GM23248 (cell line): Measurements from ENCODE around the gene RAI1. TPM values are rescaled to one million over a fixed set of nuclear protein-coding genes. Genes with fewer than 3 reads are reported as not detected.

Experiments
- DNase-seq: peaks from one replicate; pipeline ENCODE4 v3.0.0-alpha.2; 2015
- H2AFZ ChIP-seq: fragments of 200-600 bp; sonication (generic); 2 replicates; pipeline ENCODE4 v1.6.1; 2016; ENCODE audit warnings: antibody characterized with exemption
- H3F3A ChIP-seq: fragments of 200-600 bp; sonication (generic); 2 replicates; pipeline ENCODE4 v1.6.1; 2016; ENCODE audit warnings: mild to moderate bottlenecking, antibody characterized with exemption, mixed run types; ENCODE audit not compliant: insufficient read depth
- H3K27ac ChIP-seq: fragments of 200-600 bp; sonication (generic); 2 replicates; pipeline ENCODE4 v1.5.1; 2016; ENCODE audit warnings: mild to moderate bottlenecking
- H3K27me3 ChIP-seq: fragments of 200-600 bp; sonication (generic); replicated peaks from 2 replicates; pipeline ENCODE4 v1.6.1; 2016; ENCODE audit warnings: mild to moderate bottlenecking; ENCODE audit not compliant: insufficient read depth
- H3K36me3 ChIP-seq: fragments of 200-600 bp; sonication (generic); 2 replicates; pipeline ENCODE4 v1.6.1; 2016; ENCODE audit warnings: low read depth, mild to moderate bottlenecking
- H3K4me1 ChIP-seq: fragments of 200-600 bp; sonication (generic); 2 replicates; pipeline ENCODE4 v1.6.1; 2016; ENCODE audit warnings: mild to moderate bottlenecking; ENCODE audit not compliant: insufficient read depth
- H3K4me2 ChIP-seq: fragments of 200-600 bp; sonication (generic); one replicate; pipeline ENCODE4 v1.6.1; 2016; ENCODE audit warnings: mild to moderate bottlenecking; ENCODE audit not compliant: unreplicated experiment
- H3K4me3 ChIP-seq: fragments of 200-600 bp; sonication (generic); 2 replicates; pipeline ENCODE4 v1.5.1; 2016; ENCODE audit warnings: mild to moderate bottlenecking
- H3K79me2 ChIP-seq: fragments of 200-600 bp; sonication (generic); 2 replicates; pipeline ENCODE4 v1.6.1; 2016; ENCODE audit warnings: mild to moderate bottlenecking; ENCODE audit not compliant: insufficient read depth
- H3K9ac ChIP-seq: fragments of 200-600 bp; sonication (generic); 2 replicates; pipeline ENCODE4 v1.6.1; 2016; ENCODE audit warnings: mild to moderate bottlenecking
- H3K9me2 ChIP-seq: fragments of 200-600 bp; sonication (generic); 2 replicates; pipeline ENCODE4 v1.6.1; 2016; ENCODE audit warnings: mixed run types, mild to moderate bottlenecking, moderate library complexity; ENCODE audit not compliant: insufficient read depth
- H3K9me3 ChIP-seq: fragments of 200-600 bp; sonication (generic); one replicate; pipeline ENCODE4 v1.6.1; 2017; ENCODE audit warnings: low read depth
- H4K20me1 ChIP-seq: fragments of 200-600 bp; sonication (generic); 2 replicates; pipeline ENCODE4 v1.6.0; 2016; ENCODE audit not compliant: insufficient read depth
- EZH2 ChIP-seq: fragments of 200-600 bp; sonication (generic); IDR thresholded peaks from 2 replicates; pipeline ENCODE4 v1.6.1; 2018; ENCODE audit warnings: antibody characterized with exemption, mild to moderate bottlenecking; ENCODE audit not compliant: insufficient read depth, poor library complexity, severe bottlenecking
- EZH2phosphoT487 ChIP-seq: fragments of 200-600 bp; sonication (generic); IDR thresholded peaks from 2 replicates; pipeline ENCODE4 v1.6.1; 2018; ENCODE audit warnings: antibody characterized with exemption, moderate library complexity, mild to moderate bottlenecking, low read depth; ENCODE audit not compliant: insufficient read depth
- WGBS, 2 experiments: methylation state at CpG; one replicate each; pipeline ENCODE4 v1.1.6; 2015 to 2017; ENCODE audit warnings: low lambda C conversion rate in 2 of 2, low coverage in 1 of 2; ENCODE audit errors: missing lambda C conversion rate in 2 of 2; 5-methylcytosine and 5-hydroxymethylcytosine counted together
- in situ Hi-C: fragments of 300-500 bp; cut with MboI; formaldehyde crosslinking; loops from 2 replicates; pipeline ENCODE4 v1.15.0; 2020
- polyA plus RNA-seq: library from polyadenylated mRNA; unstranded; fragments of >200 nt; fragmentation: Nextera tagmentation; extraction: Ambion mirVana; gene quantifications from 2 replicates; pipeline ENCODE4 v1.2.1, GENCODE V29; 2016
- total RNA-seq: library from RNA; depleted of rRNA; stranded (reverse); fragments of >200 nt; shearing (Covaris generic); gene quantifications from 2 replicates; pipeline ENCODE4 v1.2.3, GENCODE V29; 2014

RAI1 gene
- total and polyA plus RNA-seq, 2 experiments from 2014 or later, result 5.2 to 9.1 TPM

DNA sequence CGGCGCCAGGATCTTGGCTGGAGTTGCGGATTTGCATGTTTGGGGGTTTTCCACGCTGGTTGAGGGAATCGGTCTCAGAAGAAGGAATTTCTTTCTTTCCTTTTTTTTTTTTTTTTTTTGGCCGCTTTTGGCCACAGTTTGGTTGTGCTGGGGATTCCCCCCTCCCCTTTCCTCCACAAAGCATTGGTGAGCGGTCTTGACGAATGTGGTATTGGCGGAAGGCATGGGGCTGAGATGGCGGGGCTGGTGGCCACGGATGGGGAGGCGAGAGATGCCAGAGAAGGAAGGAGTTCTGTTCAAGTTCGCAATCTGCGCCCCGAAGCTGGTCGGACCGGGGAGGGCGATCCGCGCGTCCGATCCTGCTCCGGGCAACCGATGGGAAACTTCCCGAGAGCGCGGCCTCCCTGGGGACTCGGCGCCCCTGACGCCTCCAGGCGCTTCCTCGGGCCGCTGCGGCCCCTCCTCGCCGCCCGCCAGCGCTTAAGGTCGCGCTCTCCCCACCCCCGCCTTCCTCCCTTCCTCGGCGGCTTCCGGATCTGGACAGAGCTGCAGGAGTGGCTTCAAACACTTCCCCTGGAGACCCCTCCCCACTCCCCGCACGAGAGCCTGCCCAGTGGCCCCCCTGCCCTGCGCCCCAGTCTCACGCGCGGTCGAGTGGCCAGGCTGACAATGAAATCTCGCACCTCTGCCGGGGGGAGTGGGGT is 43.2 kb downstream of the RAI1 start:
- peaks cover 9% of the 10 kb centered on the region; the same call in 1 of the 2 replicates for H3F3A ChIP-seq
- H3K27ac ChIP-seq, result 0 out of 2 replicates have a peak overlapping the region, but pooled peaks have one; percentile 5
- H3K79me2 ChIP-seq, result peaks cover 68% of the 10 kb centered on the region
- H3K27me3 ChIP-seq, result no peaks in the 10 kb centered on the region
- peaks cover 18% of the 10 kb centered on the region for H3K4me1 ChIP-seq
- H3K4me3 ChIP-seq, result peak overlapping the region; percentile 77
- H3K9me3 ChIP-seq, result no peaks in the 10 kb centered on the region
- no peak overlapping the region for H2AFZ ChIP-seq
- 9 to 19% methylated on average over 27 to 49 of the region's 53 CpGs for WGBS, 2 experiments
- no peaks in the 10 kb centered on the region for H3K36me3 ChIP-seq
- no peaks in the 10 kb centered on the region; the same call in 1 of the 2 replicates for H4K20me1 ChIP-seq
- H3K9ac ChIP-seq, result peak overlapping the region; percentile 79
- TF ChIP-seq EZH2phosphoT487 (no peak), EZH2 (no peak)
- peak overlapping the region; percentile 77 for H3K4me2 ChIP-seq
- H3K9me2 ChIP-seq, result no peaks in the 10 kb centered on the region
- DNase-seq, result peak; percentile 51
- in situ Hi-C loops, result no loop called here

DNA sequence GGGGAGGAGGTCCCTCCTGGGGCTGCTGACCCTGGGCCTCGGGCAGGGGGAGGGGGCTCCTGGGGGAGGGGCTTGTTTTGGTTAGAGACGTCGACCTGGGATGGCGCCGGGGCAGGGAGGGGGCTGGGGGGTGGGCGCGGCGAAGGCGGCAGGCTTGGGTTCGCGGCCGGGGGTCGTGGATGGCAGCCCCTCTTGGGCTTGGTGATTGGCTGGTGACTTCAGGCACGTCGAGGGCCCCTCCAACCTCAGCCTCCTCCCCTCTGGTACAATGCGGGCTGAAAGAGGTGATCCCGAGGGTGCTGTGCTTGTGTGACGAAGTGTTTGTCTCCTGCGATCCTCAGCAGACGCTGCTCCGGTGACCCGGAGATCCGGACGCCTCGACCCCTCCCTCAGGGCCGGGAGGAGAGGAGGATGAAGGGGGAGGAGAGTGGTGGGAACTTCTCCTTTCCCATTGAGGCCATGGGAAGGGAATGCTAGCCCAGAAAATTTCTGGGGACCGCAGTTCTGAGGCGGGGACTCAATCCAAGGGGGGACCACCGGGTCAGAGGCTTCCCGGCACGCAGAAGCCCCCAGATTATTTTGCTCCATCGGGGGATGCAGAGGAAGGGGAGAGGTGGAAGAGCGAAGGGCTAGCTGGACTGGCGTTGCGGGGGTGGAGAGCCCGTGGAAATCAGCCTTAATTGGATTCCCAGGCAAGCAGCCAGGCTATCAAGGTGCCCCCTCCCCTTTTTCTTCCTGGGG is 43.9 kb downstream of the RAI1 start:
- TF ChIP-seq EZH2phosphoT487 (no peak), EZH2 (no peak)
- no peak for DNase-seq
- no peaks in the 10 kb centered on the region for H3K36me3 ChIP-seq
- H3K4me1 ChIP-seq, result peaks cover 18% of the 10 kb centered on the region
- no peaks in the 10 kb centered on the region for H3K27me3 ChIP-seq
- H3K4me3 ChIP-seq, result 0 out of 2 replicates have a peak overlapping the region, but pooled peaks have one; percentile 77
- peaks cover 9% of the 10 kb centered on the region; the same call in 1 of the 2 replicates for H3F3A ChIP-seq
- in situ Hi-C loops, result no loop called here
- peak overlapping the region; percentile 77 for H3K4me2 ChIP-seq
- no peaks in the 10 kb centered on the region for H3K9me2 ChIP-seq
- H3K9me3 ChIP-seq, result no peaks in the 10 kb centered on the region
- no peak overlapping the region for H3K9ac ChIP-seq
- H4K20me1 ChIP-seq, result no peaks in the 10 kb centered on the region; the same call in 1 of the 2 replicates
- WGBS, 2 experiments, result 86 to 92% methylated on average over 25 to 36 of the region's 36 CpGs
- no peak overlapping the region for H3K27ac ChIP-seq
- H2AFZ ChIP-seq, result no peak overlapping the region
- peaks cover 70% of the 10 kb centered on the region for H3K79me2 ChIP-seq

DNA sequence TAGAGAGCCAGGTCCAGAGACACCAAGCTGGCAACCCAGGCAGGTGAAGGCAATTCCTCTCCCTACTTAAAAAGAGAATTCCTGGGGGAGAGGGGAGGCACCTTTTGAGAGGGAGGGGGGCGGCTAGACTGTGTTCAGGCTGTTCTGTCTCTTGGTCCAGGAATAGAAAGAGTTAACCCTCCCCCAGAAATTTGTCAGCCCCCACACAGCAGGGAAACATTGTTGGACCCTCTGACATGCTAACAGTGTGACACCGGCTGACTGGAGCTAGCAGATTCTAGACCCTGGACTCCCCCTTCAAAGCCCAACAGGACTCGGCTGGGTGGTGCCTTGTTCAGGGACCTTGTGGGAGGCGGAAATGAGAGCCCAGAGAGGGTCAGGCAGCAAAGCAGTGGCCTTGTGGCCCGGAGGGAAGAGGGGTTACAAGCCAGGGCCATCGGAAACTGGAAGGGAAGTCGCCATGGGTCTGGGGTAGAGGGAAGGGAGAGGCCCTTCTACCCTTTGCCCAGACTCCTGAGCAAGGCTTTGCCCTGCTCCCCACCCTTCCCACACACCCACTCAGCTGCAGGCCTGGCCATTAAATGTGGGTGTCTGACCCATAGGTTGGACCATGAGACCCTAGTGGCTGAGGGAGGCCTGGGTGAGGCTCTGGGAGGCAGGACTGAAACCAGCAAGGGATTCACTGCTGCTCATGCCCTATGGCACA is 44.6 kb downstream of the RAI1 start:
- Histone ChIP-seq H3K4me3 (no peak overlapping the region), H2AFZ (no peak overlapping the region), H3K36me3 (no peaks in the 10 kb centered on the region), H3K9me3 (no peaks in the 10 kb centered on the region), H3K9me2 (no peaks in the 10 kb centered on the region), H3K9ac (no peak overlapping the region), H3K4me1 (peaks cover 18% of the 10 kb centered on the region), H3F3A (peaks cover 9% of the 10 kb centered on the region; the same call in 1 of the 2 replicates), H3K4me2 (no peak overlapping the region), H3K27ac (no peak overlapping the region), H4K20me1 (no peaks in the 10 kb centered on the region; the same call in 1 of the 2 replicates), H3K79me2 (peaks cover 70% of the 10 kb centered on the region), H3K27me3 (no peaks in the 10 kb centered on the region)
- TF ChIP-seq EZH2phosphoT487 (no peak), EZH2 (no peak)
- no peak for DNase-seq
- in situ Hi-C loops, result no loop called here
- 92 to 96% methylated on average over 7 of the region's 7 CpGs for WGBS, 2 experiments

DNA sequence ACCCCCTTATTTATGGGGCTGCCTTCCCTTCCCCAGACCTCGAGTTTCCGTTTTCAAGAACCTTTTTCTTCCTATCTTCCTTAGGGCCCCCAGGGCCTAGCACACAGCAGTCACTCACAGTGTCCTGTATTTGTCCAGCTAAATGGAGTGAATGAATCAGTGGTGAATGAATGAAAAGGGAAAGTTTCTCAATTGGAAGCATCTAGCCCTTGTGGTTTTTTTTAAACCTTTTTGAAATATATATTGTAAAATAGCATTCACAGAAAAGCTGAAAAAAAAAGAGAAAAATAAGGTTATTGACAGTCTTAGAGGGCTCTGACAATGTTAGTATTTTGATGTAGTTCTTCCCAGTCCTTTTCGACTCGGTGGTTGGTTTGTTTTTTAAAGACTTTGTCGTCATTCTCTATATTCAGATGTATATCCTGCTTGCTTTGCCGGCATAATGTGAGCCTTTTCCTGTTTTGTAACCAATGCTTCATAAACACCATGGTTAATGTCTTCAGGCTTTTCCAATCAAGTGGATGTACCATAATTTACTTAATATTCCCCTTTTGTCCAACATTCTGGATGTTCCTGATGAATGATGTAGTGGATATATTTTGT is 45.3 kb downstream of the RAI1 start:
- no peak for DNase-seq
- H3K27ac ChIP-seq, result no peak overlapping the region
- H3K79me2 ChIP-seq, result peaks cover 70% of the 10 kb centered on the region
- H3K36me3 ChIP-seq, result no peaks in the 10 kb centered on the region
- no peak overlapping the region for H2AFZ ChIP-seq
- no peak overlapping the region for H3K4me2 ChIP-seq
- H3K9me2 ChIP-seq, result no peaks in the 10 kb centered on the region
- no peaks in the 10 kb centered on the region; the same call in 1 of the 2 replicates for H4K20me1 ChIP-seq
- 74 to 78% methylated on average over 6 of the region's 6 CpGs for WGBS, 2 experiments
- no peak overlapping the region for H3K9ac ChIP-seq
- no peaks in the 10 kb centered on the region for H3K9me3 ChIP-seq
- no peak overlapping the region for H3K4me3 ChIP-seq
- in situ Hi-C loops, result no loop called here
- H3F3A ChIP-seq, result peaks cover 9% of the 10 kb centered on the region; the same call in 1 of the 2 replicates
- peaks cover 13% of the 10 kb centered on the region for H3K4me1 ChIP-seq
- H3K27me3 ChIP-seq, result no peaks in the 10 kb centered on the region
- TF ChIP-seq EZH2phosphoT487, result no peak
